Ammon's horn (tissue), 1 donor: ENCODE results near the gene GPRC5A.

Experiments used
- DNase-seq: peaks from one replicate; pipeline ENCODE4 v3.0.0-alpha.2; 2016; ENCODE audit warnings: low spot score

GPRC5A gene

GRCh38 chr12:12909995-12910420 is 18.6 kb downstream of the GPRC5A start:
- no peak for DNase-seq

- no peak for DNase-seq
Measured at GRCh38 chr12:12912711-12913110, 21.3 kb downstream of the GPRC5A start.

- DNase-seq: no peak
Measured at GRCh38 chr12:12915656-12916055, 24.3 kb downstream of the GPRC5A start.

- DNase-seq: peak; percentile 96
Measured at GRCh38 chr12:12916135-12916944, 25.0 kb downstream of the GPRC5A start.

GRCh38 chr12:12917517-12917916 is 26.2 kb downstream of the GPRC5A start:
- no peak for DNase-seq

- no peak for DNase-seq
Measured at GRCh38 chr12:12918781-12919389, 27.5 kb downstream of the GPRC5A start.

GRCh38 chr12:12919666-12920435 is 28.5 kb downstream of the GPRC5A start:
- no peak for DNase-seq

- no peak for DNase-seq
Measured at GRCh38 chr12:12922191-12922616, 30.8 kb downstream of the GPRC5A start.

- DNase-seq: no peak
Measured at GRCh38 chr12:12922978-12923377, 31.6 kb downstream of the GPRC5A start.

- no peak for DNase-seq
Measured at GRCh38 chr12:12924169-12924568, 32.8 kb downstream of the GPRC5A start.

- no peak for DNase-seq
Measured at GRCh38 chr12:12925388-12925787, 34.0 kb downstream of the GPRC5A start.

- no peak for DNase-seq
Measured at GRCh38 chr12:12926571-12927071, 35.3 kb downstream of the GPRC5A start.

- no peak for DNase-seq
Measured at GRCh38 chr12:12927211-12928079, 36.1 kb downstream of the GPRC5A start.

GRCh38 chr12:12929696-12930095 is 38.3 kb downstream of the GPRC5A start:
- DNase-seq: no peak

- DNase-seq: no peak
Measured at GRCh38 chr12:12930633-12931219, 39.4 kb downstream of the GPRC5A start.

- DNase-seq: no peak
Measured at GRCh38 chr12:12933742-12934141, 42.4 kb downstream of the GPRC5A start.

- no peak for DNase-seq
Measured at GRCh38 chr12:12934556-12934955, 43.2 kb downstream of the GPRC5A start.

GRCh38 chr12:12936983-12937491 is 45.7 kb downstream of the GPRC5A start:
- no peak for DNase-seq

- no peak for DNase-seq
Measured at GRCh38 chr12:12938541-12938940, 47.2 kb downstream of the GPRC5A start.

- no peak for DNase-seq
Measured at GRCh38 chr12:12939888-12940287, 48.5 kb downstream of the GPRC5A start.
